Measurements from ENCODE around the gene CA7.

CA7 gene

DNA sequence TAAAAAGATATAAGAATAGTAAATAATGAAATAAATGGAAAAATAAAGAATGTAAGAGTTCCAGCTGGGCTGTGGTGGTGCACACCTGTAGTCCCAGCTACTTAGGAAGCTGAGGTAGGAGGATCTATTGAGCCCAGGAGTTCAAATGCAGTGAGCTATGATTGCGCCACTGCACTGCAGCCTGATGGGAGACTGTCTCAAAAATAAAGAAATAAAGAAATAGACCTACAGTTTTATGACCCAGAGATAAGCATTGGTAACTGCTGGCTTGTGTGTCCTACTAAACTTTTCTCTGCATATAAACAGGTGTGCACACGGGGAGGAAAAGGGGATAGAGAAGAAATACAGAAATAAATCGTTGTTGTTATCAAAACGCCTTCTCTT is 28.3 kb downstream of the CA7 start:
- FAIRE-seq = no peak
- DNase-seq (ENCODE audit: insufficient read length, low spot score) = no peak

DNA sequence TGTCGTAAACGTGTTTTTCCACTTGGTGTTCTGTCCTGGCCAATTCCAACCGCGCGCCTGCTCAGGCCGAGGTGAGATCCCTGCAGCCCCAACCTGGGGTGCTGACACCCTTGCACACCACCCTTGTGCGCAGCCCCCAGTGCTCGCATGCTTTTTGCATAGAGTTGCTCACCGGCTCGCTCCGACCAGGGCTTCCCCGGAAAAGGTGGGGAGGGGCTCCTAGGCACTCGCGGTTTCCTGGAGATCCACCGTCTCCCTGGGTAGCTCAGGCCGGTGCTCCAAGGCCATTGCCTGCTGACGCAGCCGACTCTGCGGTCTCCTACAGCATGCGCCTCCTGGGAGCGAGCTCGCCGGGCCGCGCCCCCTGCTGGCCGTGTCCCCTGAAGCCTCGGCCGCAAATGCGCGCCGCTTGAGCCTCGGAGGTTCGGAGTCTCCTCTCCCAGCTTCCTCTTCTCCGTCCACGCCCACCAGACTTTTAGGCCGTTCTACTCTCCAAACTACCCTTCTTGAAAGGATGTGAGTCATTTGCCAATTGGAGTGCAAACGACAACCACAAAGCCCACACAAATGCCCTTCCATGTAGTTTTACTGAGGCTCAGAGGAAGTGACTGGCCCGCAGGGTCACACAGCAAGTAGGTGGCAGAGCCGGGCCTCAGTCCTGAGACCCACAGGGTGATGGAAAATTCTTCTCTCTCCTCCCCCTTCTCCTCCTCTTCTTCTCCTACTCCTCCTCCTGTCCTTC is 28.9 kb downstream of the CA7 start:
- FAIRE-seq (peak; percentile 93), DNase-seq (ENCODE audit: insufficient read length, low spot score) (peak; percentile 76)

DNA sequence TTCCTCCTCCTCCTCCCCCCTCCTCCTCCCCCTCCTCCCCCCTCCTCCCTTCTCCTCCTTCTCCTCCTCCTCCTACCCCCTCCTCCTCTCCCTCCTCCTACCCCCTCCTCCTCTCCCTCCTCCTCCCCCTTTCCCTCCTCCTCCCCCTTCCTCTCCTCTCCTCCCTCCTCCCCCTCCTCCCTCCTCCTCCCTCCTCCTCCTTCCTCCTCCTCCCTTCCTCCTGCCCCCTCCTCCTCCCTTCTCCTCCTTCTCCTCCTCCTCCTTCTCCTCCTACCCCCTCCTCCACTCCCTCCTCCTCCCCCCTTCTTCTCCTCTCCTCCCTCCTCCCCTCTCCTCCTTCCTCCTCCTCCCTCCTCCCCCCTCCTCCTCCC is 29.5 kb downstream of the CA7 start:
- DNase-seq (ENCODE audit: insufficient read length, low spot score) (no peak), FAIRE-seq (no peak)

DNA sequence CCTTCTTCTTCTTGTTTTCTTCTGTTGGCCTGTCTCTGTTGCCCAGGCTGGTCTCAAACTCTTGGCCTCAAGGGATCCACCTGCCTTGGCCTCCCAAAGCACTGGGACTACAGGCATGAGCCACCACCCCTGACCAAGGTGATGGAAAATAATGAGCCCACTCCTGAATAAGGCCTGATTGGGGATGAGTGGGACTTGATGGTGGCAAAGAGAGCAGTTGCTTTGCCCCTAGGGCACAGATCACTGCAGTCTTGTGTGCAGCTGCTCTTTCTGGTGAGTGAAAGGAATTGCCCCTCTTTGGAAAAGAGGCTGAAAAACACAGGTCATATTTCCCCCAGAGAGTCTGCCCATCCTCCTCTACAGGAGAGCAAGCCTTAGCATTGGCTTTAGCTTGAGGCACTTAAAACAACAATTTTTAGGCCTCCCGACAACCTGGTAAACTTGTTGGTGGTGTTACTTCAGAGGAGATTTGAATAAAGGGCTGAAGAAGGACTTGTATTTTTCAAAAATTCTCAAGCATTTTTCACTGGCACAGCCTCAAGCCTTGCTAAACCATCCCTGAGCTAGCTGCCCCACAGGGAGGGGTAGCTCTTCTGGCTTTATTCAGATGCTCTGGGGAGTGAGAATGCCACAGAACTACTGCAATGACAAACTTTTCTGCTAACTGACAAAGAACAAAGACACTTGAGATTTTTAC is 30.0 kb downstream of the CA7 start:
- FAIRE-seq (no peak), DNase-seq (ENCODE audit: insufficient read length, low spot score) (no peak)

DNA sequence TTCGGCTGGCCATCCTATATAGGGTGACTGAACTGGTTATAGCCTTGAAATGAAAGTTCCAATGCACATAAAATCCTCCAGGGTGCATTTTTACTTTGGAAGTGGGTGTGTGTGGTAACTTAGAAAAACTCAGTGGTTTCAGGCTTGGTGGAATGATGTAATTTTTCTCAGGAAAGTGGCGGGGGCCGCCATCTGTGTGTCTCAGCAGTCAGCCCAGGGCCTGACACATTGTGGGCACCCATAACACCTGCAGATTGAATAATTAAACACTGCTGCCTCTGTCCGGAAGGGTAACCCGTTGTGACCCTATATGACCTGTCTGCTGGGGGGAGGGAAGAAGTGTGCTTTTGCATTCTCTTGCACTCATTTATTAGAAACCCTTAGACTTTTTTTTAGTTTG is 33.9 kb downstream of the CA7 start:
- peak; percentile 80 for FAIRE-seq

DNA sequence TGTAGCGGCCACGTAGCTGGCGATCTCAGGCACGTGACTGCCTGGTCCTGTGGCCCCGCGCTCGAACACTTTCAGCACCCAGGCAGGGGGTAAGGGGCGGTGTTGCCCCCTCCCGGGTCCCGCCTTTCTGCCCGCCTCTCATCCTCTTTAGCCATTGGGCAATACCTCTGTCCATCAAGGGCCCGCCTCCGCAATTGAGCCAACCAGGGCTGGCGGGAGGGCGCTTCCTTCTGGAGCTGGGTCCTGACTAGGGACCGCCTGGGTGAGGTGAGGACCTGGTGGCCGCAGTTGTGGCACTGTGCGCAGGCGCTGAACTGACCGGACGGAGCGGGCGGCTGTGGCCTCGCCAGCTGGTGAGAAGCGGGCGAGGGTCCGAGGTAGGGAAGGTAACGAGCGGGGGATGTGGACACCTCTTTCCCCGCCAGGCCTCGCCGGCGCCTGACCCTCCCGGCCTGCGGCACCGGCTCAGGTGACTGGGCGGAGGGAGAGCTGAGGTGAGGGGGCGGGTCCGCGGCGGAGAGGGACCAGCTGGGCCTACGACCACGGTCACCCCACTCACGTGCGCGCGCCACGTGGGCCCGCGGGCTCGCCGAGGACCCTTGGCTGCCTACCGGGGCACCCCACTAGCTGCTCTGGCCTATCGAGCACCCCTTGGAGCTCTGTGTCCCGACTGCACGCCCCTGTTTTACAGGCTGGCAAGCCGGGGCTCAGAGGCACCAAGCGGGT is 36.2 kb downstream of the CA7 start, which contains the start of gene PDP2:
Gene PDP2 (plus strand): TSS at position 228 of the 726 bp plus-strand sequence. CDS start 3,770 bp downstream, outside the sequence.
- DNase-seq (ENCODE audit: insufficient read length, low spot score) (peak; percentile 85), FAIRE-seq (peak; percentile 91)

More for the DNA sequence above, 33.9 kb downstream of the CA7 start:
- no peak for DNase-seq (ENCODE audit: insufficient read length, low spot score)

- DNase-seq (ENCODE audit: insufficient read length, low spot score) (no peak), FAIRE-seq (no peak)
These were observed 36.8 kb downstream of the CA7 start for GRCh38 chr16:66881014-66881417.

DNA sequence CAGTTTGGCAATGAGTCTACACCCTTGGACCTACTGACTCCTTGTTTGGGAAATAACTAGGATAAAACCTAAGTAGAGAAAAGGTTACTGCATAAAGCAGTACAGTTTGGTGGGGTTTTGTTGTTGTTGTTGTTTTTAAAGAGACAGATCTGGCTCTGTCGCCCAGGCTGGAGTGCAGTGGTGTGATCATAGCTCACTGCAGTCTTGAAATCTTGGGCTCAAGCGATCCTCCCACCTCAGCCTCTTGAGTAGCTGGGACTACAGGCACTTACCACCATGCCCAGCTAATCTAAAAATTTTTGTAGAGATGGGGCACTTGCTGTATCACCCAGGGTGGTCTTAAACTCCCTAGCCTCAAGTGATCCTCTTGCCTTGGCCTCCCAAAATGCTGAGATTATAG is 37.3 kb downstream of the CA7 start:
- FAIRE-seq = no peak
- DNase-seq (ENCODE audit: insufficient read length, low spot score) = no peak

- FAIRE-seq = no peak
- DNase-seq (ENCODE audit: insufficient read length, low spot score) = no peak
These were observed 37.8 kb downstream of the CA7 start for GRCh38 chr16:66881964-66882508.

DNA sequence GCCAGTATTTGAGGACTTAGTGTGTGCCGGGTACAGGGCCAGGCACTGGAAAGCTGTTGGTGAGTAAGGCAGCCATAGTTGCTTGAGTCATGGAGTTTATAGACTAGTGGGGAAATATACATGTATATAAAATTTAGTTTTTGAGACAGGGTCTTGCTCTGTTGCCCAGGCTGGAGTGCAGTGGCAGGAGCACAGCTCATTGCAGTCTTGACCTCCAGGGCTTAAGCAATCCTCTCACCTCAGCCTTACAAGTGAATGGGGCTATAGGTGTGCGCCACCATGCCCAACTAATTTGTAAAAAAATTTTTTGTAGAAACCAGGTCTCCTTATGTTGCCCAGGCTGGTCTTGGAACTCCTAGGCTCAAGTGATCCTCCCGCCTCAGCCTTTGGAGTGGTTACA is 38.5 kb downstream of the CA7 start:
- DNase-seq (ENCODE audit: insufficient read length, low spot score) (no peak), FAIRE-seq (no peak)

- DNase-seq (ENCODE audit: insufficient read length, low spot score) (no peak), FAIRE-seq (no peak)
These were observed 41.3 kb downstream of the CA7 start for GRCh38 chr16:66885491-66885890.

DNA sequence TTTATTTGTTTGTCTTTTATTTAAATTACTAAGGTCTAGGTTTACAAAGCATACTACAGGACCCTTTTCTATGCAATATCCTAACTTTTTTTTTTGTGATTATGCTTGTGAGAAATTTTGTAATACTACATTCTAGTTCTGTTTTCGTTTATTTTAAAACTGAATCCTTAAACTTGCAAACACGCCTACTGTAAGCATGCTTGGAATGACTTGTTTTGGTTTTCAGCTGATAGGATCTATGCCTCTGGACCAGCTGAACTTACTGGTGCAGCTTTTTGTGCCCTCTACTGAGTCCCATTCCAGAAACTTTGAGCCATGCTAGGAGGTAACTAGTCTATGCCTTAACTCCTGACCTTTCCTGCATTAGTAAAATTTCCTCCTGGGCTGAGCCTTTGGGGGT is 42.1 kb downstream of the CA7 start:
- no peak for DNase-seq (ENCODE audit: insufficient read length, low spot score)
- FAIRE-seq = no peak

- DNase-seq (ENCODE audit: insufficient read length, low spot score) (no peak), FAIRE-seq (no peak)
These were observed 42.7 kb downstream of the CA7 start for GRCh38 chr16:66886914-66887313.

DNA sequence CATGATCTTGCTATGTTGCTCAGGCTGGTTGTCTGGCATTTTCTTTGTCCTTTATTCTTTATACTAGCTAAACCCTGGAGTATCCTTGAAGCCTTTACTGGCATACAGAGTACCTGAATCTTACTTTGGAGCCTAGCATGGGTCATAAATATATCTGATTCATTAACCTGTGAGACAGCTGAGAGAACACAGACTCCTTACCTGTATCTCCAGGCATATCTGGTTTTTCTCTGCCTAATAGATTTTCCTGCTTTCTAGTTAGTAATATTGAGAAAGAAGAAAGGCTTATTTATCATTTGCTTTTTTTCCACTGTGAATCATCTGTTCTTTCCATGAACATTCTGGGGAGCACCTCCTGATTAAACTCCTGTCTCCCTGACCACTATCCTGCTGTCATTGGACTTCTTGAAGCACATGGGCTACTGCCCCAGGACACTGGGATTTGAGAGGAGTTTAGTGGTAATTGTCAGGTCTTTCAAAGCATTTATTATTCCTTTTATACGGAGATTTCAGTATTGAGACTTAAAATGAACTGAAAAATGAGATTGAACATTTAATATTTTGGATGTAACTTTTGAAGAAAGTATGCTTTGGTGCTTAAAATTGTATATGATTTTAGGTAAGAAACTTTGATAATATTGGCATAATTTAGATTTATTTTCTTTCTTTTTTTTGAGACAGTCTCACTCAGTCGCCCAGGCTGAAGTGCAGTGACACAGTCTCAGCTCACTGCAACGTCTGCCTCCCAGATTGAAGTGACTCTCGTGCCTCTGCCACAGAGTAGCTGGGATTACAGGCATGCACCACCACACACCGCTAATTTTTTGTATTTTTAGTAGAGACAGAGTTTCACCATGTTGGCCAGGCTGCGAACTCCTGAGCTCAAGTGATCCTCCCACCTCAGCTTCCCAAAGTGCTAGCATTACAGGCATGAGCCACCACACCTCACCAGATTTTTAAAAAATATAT is 44.7 kb downstream of the CA7 start:
- no peak for DNase-seq (ENCODE audit: insufficient read length, low spot score)
- no peak for FAIRE-seq

DNA sequence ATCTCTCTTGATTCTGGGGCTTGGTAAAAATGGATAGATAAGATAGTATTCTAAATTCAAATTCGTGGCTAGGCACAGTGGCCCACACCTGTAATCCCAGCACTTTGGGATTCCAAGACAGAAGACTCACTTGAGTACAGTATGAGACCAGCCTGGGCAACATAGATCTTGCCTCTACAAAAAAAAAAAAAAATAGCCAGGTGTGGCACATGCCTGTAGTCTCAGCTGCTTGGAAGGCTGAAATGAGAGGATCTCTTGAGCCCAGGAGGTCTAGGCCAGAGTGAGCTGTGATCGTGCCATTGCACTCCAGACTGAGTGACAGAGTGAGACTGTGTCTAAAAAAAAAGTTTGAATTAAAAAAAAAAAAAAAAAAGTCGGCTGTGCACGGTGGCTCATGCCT is 45.4 kb downstream of the CA7 start:
- FAIRE-seq (no peak), DNase-seq (ENCODE audit: insufficient read length, low spot score) (no peak)

GRCh38 chr16:66890799-66891198 is 46.6 kb downstream of the CA7 start:
- DNase-seq (ENCODE audit: insufficient read length, low spot score) (no peak), FAIRE-seq (no peak)

DNA sequence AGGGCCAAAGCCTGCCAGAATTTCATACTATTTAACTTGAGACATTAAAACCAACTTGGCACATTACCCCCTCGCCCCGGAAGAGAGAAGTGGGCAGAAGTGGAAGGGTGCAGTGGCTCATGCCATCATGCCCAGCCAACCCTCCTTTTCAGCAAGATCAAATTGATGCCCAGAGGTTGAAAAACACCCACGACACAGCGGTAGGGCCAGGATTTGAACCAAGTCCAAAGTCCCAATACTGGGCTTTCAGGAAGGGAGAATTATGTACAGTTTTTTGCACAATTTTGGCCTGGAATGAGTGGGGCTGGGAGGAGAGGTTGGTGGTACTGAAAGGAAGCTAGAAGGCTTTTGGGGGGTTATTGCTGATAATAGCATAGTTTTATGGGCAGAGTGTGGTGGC is 47.1 kb downstream of the CA7 start:
- no peak for DNase-seq (ENCODE audit: insufficient read length, low spot score)
- no peak for FAIRE-seq

GRCh38 chr16:66891797-66892196 is 47.6 kb downstream of the CA7 start:
- FAIRE-seq = no peak

DNA sequence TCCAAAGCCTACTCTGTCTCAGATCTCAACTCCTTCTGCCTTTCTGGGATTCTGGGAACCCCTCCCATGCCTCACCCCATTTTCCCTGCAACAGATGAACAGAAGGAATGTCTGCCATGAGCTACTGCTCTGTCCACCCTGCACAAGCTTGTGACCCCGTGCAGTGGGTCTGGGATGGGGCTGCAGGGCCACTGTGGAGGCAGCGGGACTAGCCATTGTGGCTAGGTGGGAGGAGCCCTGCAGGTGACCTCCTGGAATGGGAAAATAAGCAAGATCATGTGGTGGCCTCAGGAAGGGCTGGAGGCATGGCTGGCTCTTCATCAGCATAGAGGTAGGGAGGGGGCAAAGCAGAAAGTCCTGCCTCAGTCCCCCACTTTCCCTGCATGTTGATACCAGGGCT is 49.8 kb downstream of the CA7 start:
- FAIRE-seq (no peak), DNase-seq (ENCODE audit: insufficient read length, low spot score) (no peak)

More at GRCh38 chr16:66891797-66892196, 47.6 kb downstream of the CA7 start:
- no peak for DNase-seq (ENCODE audit: insufficient read length, low spot score)

Measured in GM19239 (cell line).